ENCODE results near the gene PI4KA. TPM values are rescaled to one million over a fixed set of nuclear protein-coding genes. Genes with fewer than 3 reads are reported as not detected.
A peak's percentile ranks its signal among the peaks of the same experiment; 100 is the strongest.

PI4KA gene
- total and polyA plus RNA-seq, 2 of the 13 experiments (the other 11 are each of a cell fraction or from before 2014, with no cell fraction given): 27.4 to 56.4 TPM

DNA sequence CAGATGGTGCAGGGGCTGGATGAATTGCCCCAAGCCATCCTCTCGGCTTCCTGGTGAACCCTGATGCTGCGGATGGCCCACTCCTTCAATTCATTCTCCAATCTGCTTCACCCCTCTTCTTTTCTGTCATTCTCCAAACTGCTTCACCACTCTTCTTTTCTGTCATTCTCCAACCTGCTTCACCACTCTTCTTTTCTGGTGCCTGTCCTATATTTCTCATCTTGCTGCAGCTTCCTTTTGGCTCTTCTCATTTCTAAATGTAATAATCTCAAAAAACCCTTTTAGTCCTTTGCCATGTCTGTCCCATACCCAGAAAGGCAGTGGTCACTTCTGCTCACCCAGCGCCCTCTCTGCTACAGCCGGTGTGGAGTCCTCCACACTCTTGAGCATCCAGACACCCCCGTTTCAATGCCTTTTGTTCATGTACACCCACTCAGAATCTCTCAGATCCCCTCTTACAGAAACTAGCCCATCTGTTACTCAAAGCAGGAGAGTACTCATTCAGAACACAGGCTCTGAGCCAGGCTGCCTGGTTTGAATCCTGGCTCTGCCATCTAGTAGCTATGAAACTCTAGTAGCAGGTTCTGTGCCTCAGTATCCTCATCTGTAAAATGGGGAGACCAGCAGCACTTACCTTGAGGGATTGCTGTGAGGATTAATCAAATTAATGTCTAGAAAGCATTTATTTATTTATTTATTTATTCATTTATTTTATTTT is 69.8 kb downstream of the PI4KA start:
- ChIA-PET CTCF (ENCODE audit: low intra/inter-chr PET ratio, low total read pairs) (no interaction called here), POLR2A (interaction anchor here (11.1 kb wide), 1 partner anchor 13 kb away, joined by 172 read pairs; the partner anchor contains the start of gene SERPIND1)
- BruUV-seq (replicated peaks): no TSS peak
- 98% methylated on average over 5 of the region's 5 CpGs for WGBS (ENCODE audit: low lambda C conversion rate)
- no peaks in the 10 kb centered on the region for H3K9me3 ChIP-seq (ENCODE audit: low read length)
- in situ Hi-C loops (cut with HindIII; ENCODE audit: extremely low pct_ligation_motif_present, low pct_unique_long_range_greater_than_20kb): no loop called here
- H3K27ac ChIP-seq (ENCODE audit: extremely low read length, insufficient read depth, low read length): peak overlapping the region; percentile 57
- DNase-seq (ENCODE audit: low spot score): no peak
- peaks cover 26 to 65% of the 10 kb centered on the region in 2 experiments for H3K36me3 ChIP-seq (replicated peaks in 1 of 2; ENCODE audit: control insufficient read depth in 1 of 2, insufficient read depth in 2 of 2, low read length in 2 of 2)
- H3K79me2 ChIP-seq (ENCODE audit: insufficient read depth, low read length): peaks cover 2% of the 10 kb centered on the region
- intact Hi-C loops (cut with micrococcal nuclease; ENCODE audit: unreplicated experiment): no loop called here
- no peak for ATAC-seq
- H2AFZ ChIP-seq (ENCODE audit: low read length): no peak overlapping the region
- H4K20me1 ChIP-seq (ENCODE audit: insufficient read depth, low read length): peaks cover 8% of the 10 kb centered on the region
- FAIRE-seq: no peak
- H3K4me3 ChIP-seq (replicated peaks in 1 of 3; ENCODE audit: insufficient read depth in 1 of 3, low read depth in 2 of 3, low read length in 3 of 3): no peak overlapping the region
- 0 out of 2 replicates have a peak, but pooled peaks have one; percentile 57 for TF ChIP-seq ZNF20 (CRISPR knock-in tag; IDR thresholded peaks at IDR 0.05)
- TF ChIP-seq NR2F6 (IDR thresholded peaks at IDR 0.05): no peak
- no peak for TF ChIP-seq NR2F6 (CRISPR knock-in tag; IDR thresholded peaks at IDR 0.05)
- no peak for TF ChIP-seq ZNF460 (CRISPR knock-in tag; IDR thresholded peaks at IDR 0.05; ENCODE audit: borderline replicate concordance)
- TF ChIP-seq KDM3A (CRISPR knock-in tag; IDR thresholded peaks at IDR 0.05; ENCODE audit: low read depth): no peak
- TF ChIP-seq, protein P1, sequence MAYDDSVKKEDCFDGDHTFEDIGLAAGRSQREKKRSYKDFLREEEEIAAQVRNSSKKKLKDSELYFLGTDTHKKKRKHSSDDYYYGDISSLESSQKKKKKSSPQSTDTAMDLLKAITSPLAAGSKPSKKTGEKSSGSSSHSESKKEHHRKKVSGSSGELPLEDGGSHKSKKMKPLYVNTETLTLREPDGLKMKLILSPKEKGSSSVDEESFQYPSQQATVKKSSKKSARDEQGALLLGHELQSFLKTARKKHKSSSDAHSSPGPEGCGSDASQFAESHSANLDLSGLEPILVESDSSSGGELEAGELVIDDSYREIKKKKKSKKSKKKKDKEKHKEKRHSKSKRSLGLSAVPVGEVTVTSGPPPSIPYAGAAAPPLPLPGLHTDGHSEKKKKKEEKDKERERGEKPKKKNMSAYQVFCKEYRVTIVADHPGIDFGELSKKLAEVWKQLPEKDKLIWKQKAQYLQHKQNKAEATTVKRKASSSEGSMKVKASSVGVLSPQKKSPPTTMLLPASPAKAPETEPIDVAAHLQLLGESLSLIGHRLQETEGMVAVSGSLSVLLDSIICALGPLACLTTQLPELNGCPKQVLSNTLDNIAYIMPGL (CRISPR knock-in tag; IDR thresholded peaks at IDR 0.05; ENCODE audit: borderline replicate concordance in 1 of 2, low read depth in 1 of 2): no peak
- TF ChIP-seq ZNF629 (CRISPR knock-in tag; conservative IDR thresholded peaks at IDR 0.05): peak; percentile 74
- no peak for TF ChIP-seq SIN3B (IDR thresholded peaks at IDR 0.05; ENCODE audit: low read length)
- H3K4me1 ChIP-seq (ENCODE audit: insufficient read depth, low read length): peaks cover 66% of the 10 kb centered on the region
- no peak overlapping the region for H3K9ac ChIP-seq (ENCODE audit: insufficient read depth, low read depth, low read length)
- H3K27me3 ChIP-seq (ENCODE audit: control insufficient read depth in 1 of 2, insufficient read depth in 2 of 2, low read length in 2 of 2): no peaks in the 10 kb centered on the region
- H3K4me2 ChIP-seq (ENCODE audit: low read depth, low read length): no peak overlapping the region

Measured in HepG2 (cell line).